ENCODE data around the gene SPTLC3. TPM values are rescaled to one million over a fixed set of nuclear protein-coding genes. Genes with fewer than 3 reads are reported as not detected.

SPTLC3 gene
- total RNA-seq, 1 experiment from 2014 or later = 0.03 TPM

DNA sequence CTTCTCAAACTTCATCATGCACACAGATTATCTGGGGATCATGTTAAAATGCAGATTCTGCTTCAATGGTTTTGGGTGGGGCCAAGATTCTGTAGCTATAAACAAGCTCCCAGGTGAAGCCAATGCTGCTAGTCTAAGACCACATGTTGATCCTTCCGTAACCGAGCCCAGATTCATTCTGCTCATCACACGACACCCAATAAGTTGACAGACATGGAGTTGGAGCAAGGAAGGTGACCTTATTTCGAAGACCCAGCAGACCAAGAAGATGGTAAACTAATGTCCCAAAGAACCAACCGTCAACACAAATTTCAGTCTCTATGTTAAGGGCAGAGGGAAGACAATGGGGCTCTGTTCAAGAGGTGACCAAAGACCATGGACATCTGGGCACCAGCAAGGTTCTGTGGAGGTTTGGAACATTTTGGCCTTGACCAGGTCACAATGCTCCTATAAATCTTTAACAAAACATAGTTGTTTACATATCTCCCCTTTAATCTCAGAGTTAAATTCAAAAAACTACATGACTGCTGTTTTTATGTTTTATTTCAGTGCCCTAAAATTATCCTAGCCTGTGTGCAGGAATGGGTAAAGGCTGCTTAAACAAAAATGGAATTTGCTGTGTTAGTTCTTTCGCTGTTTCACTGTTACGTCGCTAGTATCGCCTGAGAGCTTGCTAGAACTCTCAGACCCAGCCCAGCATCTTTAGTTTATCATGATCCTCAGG is 50.1 kb downstream of the SPTLC3 start:
- no peaks in the 10 kb centered on the region for H3K9me3 ChIP-seq (ENCODE audit: control insufficient read depth, insufficient read depth, low read depth, low read length)
- ATAC-seq (no peak), DNase-seq (ENCODE audit: low read depth, low spot score) (no peak)
- TF ChIP-seq, protein P1, sequence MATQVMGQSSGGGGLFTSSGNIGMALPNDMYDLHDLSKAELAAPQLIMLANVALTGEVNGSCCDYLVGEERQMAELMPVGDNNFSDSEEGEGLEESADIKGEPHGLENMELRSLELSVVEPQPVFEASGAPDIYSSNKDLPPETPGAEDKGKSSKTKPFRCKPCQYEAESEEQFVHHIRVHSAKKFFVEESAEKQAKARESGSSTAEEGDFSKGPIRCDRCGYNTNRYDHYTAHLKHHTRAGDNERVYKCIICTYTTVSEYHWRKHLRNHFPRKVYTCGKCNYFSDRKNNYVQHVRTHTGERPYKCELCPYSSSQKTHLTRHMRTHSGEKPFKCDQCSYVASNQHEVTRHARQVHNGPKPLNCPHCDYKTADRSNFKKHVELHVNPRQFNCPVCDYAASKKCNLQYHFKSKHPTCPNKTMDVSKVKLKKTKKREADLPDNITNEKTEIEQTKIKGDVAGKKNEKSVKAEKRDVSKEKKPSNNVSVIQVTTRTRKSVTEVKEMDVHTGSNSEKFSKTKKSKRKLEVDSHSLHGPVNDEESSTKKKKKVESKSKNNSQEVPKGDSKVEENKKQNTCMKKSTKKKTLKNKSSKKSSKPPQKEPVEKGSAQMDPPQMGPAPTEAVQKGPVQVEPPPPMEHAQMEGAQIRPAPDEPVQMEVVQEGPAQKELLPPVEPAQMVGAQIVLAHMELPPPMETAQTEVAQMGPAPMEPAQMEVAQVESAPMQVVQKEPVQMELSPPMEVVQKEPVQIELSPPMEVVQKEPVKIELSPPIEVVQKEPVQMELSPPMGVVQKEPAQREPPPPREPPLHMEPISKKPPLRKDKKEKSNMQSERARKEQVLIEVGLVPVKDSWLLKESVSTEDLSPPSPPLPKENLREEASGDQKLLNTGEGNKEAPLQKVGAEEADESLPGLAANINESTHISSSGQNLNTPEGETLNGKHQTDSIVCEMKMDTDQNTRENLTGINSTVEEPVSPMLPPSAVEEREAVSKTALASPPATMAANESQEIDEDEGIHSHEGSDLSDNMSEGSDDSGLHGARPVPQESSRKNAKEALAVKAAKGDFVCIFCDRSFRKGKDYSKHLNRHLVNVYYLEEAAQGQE (IDR thresholded peaks at IDR 0.05; ENCODE audit: insufficient read depth in 1 of 2, low read depth in 2 of 2, low read length in 1 of 2) = no peak
- no peak for TF ChIP-seq SIN3A (IDR thresholded peaks at IDR 0.05; ENCODE audit: borderline replicate concordance, insufficient read depth, low read depth, low read length)
- TF ChIP-seq POLR2AphosphoS5 (IDR thresholded peaks at IDR 0.05; ENCODE audit: low read depth, low read length) = no peak
- TF ChIP-seq, protein P2, sequence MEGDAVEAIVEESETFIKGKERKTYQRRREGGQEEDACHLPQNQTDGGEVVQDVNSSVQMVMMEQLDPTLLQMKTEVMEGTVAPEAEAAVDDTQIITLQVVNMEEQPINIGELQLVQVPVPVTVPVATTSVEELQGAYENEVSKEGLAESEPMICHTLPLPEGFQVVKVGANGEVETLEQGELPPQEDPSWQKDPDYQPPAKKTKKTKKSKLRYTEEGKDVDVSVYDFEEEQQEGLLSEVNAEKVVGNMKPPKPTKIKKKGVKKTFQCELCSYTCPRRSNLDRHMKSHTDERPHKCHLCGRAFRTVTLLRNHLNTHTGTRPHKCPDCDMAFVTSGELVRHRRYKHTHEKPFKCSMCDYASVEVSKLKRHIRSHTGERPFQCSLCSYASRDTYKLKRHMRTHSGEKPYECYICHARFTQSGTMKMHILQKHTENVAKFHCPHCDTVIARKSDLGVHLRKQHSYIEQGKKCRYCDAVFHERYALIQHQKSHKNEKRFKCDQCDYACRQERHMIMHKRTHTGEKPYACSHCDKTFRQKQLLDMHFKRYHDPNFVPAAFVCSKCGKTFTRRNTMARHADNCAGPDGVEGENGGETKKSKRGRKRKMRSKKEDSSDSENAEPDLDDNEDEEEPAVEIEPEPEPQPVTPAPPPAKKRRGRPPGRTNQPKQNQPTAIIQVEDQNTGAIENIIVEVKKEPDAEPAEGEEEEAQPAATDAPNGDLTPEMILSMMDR (IDR thresholded peaks at IDR 0.05) = no peak
- no peak for TF ChIP-seq TCF7L2 (IDR thresholded peaks at IDR 0.05; ENCODE audit: low read depth, low read length)
- no peak overlapping the region for H3K27ac ChIP-seq (ENCODE audit: low read length)
- BruUV-seq (replicated peaks) = no TSS peak
- intact Hi-C loops (cut with micrococcal nuclease; ENCODE audit: unreplicated experiment) = no loop called here
- no peaks in the 10 kb centered on the region for H3K4me1 ChIP-seq (ENCODE audit: control insufficient read depth, insufficient read depth, low read length)
- in situ Hi-C loops (cut with HindIII; ENCODE audit: low pct_unique_long_range_greater_than_20kb, low sequenced_read_pairs) = no loop called here
- H3K4me3 ChIP-seq (ENCODE audit: low read depth in 2 of 2, low read length in 2 of 2) = no peak overlapping the region
- H3K36me3 ChIP-seq (ENCODE audit: control insufficient read depth, insufficient read depth, low read length) = no peaks in the 10 kb centered on the region
- no peaks in the 10 kb centered on the region for H3K27me3 ChIP-seq (ENCODE audit: control insufficient read depth, insufficient read depth, low read length)
- ChIA-PET CTCF (no interaction called here), POLR2A (no interaction called here)

DNA sequence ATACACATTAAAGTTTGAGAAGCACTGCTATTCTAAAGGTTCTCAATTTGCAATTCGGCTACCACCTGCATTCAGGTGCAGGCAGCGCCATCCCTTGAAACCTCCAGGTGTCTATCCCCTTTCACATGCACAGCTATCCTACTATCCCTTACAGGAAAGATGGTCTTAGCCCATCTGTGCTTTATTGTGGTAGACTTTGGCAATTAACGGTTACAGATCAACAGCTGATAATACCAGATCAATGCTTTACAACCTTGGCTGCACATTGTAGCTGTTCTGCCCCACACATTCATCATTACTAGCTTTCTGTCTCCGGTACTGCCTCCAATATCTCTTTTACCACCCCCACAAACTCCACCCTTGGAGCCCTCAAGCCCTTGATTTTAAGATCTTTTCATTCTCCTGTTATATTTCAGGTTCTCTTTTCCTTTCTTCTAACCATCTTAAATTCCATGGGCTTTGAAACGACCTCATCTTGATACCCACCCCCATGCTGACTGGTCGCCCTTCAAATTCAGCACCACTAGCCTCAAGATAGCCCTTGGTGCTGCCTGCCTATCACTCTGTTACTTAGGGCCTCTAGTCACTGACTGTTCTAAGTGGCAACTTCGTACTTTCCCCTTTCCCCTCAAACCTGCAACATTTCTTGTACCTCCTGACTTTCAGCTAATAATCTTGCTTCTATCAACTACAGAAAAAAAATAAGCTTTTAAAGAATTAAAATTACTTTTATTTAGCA is 50.8 kb downstream of the SPTLC3 start:
- Histone ChIP-seq H3K4me3 (ENCODE audit: low read depth in 2 of 2, low read length in 2 of 2) (no peak overlapping the region), H3K27me3 (ENCODE audit: control insufficient read depth, insufficient read depth, low read length) (no peaks in the 10 kb centered on the region), H3K4me1 (ENCODE audit: control insufficient read depth, insufficient read depth, low read length) (no peaks in the 10 kb centered on the region), H3K27ac (ENCODE audit: low read length) (no peak overlapping the region), H3K9me3 (ENCODE audit: control insufficient read depth, insufficient read depth, low read depth, low read length) (no peaks in the 10 kb centered on the region), H3K36me3 (ENCODE audit: control insufficient read depth, insufficient read depth, low read length) (no peaks in the 10 kb centered on the region)
- TF ChIP-seq POLR2AphosphoS5 (IDR thresholded peaks at IDR 0.05; ENCODE audit: low read depth, low read length) (no peak), TCF7L2 (IDR thresholded peaks at IDR 0.05; ENCODE audit: low read depth, low read length) (no peak), SIN3A (IDR thresholded peaks at IDR 0.05; ENCODE audit: borderline replicate concordance, insufficient read depth, low read depth, low read length) (no peak)
- TF ChIP-seq, protein P1 (IDR thresholded peaks at IDR 0.05; ENCODE audit: insufficient read depth in 1 of 2, low read depth in 2 of 2, low read length in 1 of 2) = no peak
- TF ChIP-seq, protein P2 (IDR thresholded peaks at IDR 0.05) = no peak
- ChIA-PET CTCF (no interaction called here), POLR2A (no interaction called here)
- ATAC-seq (no peak), DNase-seq (ENCODE audit: low read depth, low spot score) (no peak)
- in situ Hi-C loops (cut with HindIII; ENCODE audit: low pct_unique_long_range_greater_than_20kb, low sequenced_read_pairs) (no loop called here), intact Hi-C loops (cut with micrococcal nuclease; ENCODE audit: unreplicated experiment) (no loop called here)
- BruUV-seq (replicated peaks) = no TSS peak
